ENCODE measurements around the gene SCNN1B. TPM values are rescaled to one million over a fixed set of nuclear protein-coding genes. Genes with fewer than 3 reads are reported as not detected.

The SCNN1B gene
- total RNA-seq, 1 experiment from 2014 or later = not detected

- Histone ChIP-seq H3K79me2 (ENCODE audit: low read length) (no peaks in the 10 kb centered on the region), H3K4me2 (ENCODE audit: low read depth, low read length, poor library complexity, severe bottlenecking) (no peak overlapping the region), H3K36me3 (ENCODE audit: insufficient read depth, low read length) (peaks cover 7% of the 10 kb centered on the region; the same call in 1 of the 2 replicates), H3K9me2 (replicated peaks; ENCODE audit: insufficient read depth, low read length) (no peaks in the 10 kb centered on the region), H3K27ac (ENCODE audit: low read length) (no peak overlapping the region), H3K4me3 (ENCODE audit: low read length) (no peak overlapping the region), H3K9ac (ENCODE audit: low read length) (no peak overlapping the region), H2AFZ (ENCODE audit: low read length) (no peak overlapping the region), H3K4me1 (ENCODE audit: low read length) (no peaks in the 10 kb centered on the region), H4K20me1 (ENCODE audit: insufficient read depth, low read depth, low read length) (no peaks in the 10 kb centered on the region), H3K27me3 (ENCODE audit: low read length) (no peaks in the 10 kb centered on the region), H3K9me3 (ENCODE audit: low read length) (no peaks in the 10 kb centered on the region)
- no peak for DNase-seq
Measured at GRCh38 chr16:23428351-23428750, 126.2 kb downstream of the SCNN1B start.

Other genes starting within 250 kb of the SCNN1B start
- gene USP31, start 152.8 kb upstream of the SCNN1B start, total RNA-seq (2014; rRNA removed; shearing (Covaris generic); ENCODE audit: low replicate concordance) = 1.4 and 3.5 TPM in 2 replicates
- not detected in 2 replicates for gene SCNN1G, start 119.6 kb upstream of the SCNN1B start, total RNA-seq (2014; rRNA removed; shearing (Covaris generic); ENCODE audit: low replicate concordance)
- 18.6 and 21.3 TPM in 2 replicates for gene COG7, start 150.9 kb downstream of the SCNN1B start, total RNA-seq (2014; rRNA removed; shearing (Covaris generic); ENCODE audit: low replicate concordance)
- gene GGA2, start 208.2 kb downstream of the SCNN1B start, total RNA-seq (2014; rRNA removed; shearing (Covaris generic); ENCODE audit: low replicate concordance) = 109 and 123 TPM in 2 replicates